Myocyte (in vitro differentiated cells): ENCODE measurements around the gene TTPAL. TPM values are rescaled to one million over a fixed set of nuclear protein-coding genes. Genes with fewer than 3 reads are reported as not detected.

Experiments
- DNase-seq: peaks from one replicate; pipeline ENCODE4 v3.0.0-alpha.2; 2012; ENCODE audit warnings: low read depth
- total RNA-seq: library from RNA; depleted of rRNA; stranded (reverse); fragments of >200 nt; gene quantifications from 2 replicates; pipeline ENCODE4 v1.2.3, GENCODE V29; 2014

Gene TTPAL
- total RNA-seq, 1 donor from 2014 or later, result 4.8 TPM

DNA sequence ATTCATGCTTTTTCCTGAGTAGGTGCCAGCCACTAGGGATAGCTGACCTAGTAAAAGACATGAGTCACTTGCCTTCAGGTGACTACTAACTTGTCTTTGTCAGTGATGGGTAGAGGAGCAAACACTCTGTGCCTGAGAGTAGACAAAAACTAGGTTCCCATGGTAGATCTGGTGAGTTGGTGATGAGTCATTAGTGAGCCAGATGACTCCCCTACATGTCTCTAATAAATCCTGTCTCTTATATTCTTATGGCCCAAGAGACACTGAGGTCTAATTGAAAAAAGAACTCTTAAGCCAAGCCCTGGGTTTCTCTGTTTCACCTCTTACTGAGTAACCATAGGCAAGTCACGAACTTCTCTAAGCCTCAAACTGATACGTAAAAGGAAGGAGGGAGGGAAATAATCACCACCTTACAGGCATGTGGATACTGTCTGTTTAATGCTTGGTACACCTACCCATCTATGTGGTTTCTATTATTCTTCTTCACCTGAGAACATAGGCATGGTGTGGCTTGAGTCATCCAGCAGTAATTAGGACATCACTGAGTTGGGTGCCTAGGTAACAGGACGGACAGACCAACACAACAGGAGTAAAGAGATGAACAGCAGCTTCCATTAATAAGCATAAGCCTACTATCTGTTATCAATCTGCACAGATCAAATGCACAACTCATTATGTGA is 20.3 kb downstream of the TTPAL start:
- DNase-seq, result peak; percentile 71

DNA sequence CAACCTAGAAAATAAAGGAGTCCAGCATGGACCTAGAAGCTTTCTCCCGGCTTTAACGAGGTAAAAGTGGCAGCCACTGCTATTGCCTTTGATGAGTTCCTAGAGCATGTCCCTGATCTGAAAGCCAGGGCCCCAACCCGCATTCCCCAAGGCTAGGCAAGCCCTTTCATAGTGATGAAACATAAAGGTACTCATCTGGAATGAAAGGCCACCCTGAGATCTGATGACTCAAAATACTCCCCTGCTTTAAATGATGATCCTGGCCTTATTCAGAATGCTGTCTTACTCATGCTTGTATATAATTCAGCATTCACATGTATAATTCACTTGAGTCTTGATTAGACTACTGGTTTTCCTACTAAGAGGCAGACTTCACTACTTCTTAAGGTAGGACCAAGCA is 21.3 kb downstream of the TTPAL start:
- no peak for DNase-seq

DNA sequence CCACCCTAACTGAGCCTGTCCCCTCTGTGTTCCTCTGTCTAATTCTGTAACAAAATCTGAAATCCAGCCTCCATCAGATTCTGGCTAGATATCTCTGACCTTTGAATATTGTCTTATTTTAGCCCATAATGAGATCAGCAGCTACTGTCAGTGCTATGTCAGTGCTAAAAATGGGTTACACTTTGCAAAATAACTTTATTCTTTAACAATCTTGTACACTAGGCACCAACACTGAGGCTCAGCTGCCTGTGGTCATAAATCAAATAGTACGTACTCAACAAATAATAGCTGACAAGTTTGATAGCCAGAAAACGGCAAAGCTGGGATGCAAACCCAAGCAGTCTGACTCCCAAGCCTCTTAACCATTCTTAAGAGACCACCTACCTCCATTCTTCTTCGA is 22.1 kb downstream of the TTPAL start:
- DNase-seq, result peak; percentile 55

DNA sequence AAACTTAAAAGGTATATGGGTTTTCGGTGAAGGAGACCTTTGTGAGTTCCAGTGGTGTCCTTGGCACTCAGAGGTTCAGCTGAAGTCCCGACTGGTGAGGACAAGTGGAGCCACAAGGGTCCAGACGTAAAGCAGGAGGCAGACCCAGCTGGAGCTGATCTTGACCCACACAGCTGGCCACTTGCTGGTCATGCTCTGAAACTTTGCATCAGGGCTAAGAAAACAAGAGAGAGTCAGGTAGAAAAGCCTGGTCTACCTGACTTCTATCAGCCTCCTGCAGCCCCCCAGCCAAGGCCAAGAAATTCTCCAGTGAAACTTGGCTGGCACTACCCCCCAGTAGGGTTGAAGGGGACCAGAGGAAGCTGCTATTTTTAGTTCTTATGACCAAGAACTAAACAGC is 24.5 kb downstream of the TTPAL start:
- DNase-seq, result no peak

DNA sequence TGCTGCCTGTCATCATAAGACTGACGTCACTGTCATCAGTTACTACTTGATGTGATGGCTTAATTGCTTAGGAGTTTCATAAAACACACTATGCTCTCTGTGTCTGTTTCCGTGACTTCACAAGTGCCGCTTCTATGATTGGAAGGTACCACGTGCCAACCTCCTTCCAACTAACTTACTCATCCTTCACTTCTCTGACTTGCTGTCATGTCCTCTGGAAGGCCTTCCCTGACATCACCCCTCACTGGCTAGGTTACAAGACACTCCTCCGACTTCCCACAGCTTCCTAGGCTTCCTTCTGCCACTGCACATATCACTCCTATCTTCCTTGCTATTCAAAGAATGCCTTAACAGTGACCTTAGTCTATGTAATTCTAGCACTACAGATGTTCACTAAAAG is 25.8 kb downstream of the TTPAL start:
- no peak for DNase-seq

DNA sequence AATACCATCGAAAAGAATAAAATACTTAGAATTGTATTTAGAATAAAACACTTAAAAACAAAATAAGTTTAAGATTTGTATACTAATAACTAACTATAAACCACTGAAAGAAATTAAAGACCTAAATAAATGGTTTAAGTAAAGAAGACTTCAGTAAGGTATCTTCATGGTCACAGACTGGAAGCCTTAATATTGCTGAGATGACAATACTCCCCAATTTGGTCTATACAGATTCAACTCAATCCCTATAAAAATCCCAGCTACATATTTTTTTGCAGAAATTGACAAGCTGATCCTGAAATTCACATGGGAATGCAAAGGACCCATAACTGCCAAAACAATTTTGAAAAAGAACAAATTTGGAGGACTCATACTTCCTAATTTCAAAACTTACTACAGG is 27.3 kb downstream of the TTPAL start:
- no peak for DNase-seq

DNA sequence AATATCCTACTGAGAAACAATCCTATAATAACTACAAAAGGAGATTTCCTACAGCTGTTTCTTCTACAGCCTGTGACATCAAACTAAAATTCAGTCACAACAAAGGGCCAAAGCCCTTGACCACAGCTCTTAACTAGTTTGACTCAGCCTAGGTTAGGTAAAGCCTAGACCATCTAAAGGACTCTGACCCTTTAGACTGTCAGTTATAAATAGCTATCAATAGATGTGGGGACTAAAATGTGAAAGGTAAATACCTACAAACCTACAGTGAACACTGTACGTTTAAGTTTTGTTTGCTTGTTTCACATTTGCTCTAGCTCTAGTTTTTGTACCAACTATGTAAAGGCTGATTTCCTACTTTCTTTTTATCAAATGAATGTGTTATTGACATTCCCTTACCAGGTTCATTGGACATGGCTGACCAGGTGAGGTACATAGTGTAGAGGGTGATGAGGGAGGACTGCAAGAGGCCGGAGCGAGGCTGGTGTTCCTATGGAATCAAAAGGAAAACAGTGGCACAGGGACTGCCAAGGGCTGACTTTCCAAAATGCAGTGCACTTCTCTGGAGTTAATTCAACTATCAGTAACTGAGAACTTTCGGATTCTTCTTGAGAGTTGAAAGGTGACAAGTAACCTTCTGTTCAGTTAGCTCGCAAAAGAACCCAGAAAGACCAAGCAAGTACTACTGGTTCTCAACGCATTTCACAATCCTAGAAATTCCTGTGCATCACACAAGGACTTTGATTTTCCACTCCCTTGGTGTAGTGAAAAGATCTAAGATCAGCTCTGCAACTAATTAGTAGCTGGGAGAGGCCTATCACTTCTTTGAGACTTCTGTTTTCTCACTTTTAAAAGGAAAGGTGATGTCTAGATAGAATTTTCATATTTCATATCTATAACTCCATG is 29.0 kb downstream of the TTPAL start:
- DNase-seq, result no peak

DNA sequence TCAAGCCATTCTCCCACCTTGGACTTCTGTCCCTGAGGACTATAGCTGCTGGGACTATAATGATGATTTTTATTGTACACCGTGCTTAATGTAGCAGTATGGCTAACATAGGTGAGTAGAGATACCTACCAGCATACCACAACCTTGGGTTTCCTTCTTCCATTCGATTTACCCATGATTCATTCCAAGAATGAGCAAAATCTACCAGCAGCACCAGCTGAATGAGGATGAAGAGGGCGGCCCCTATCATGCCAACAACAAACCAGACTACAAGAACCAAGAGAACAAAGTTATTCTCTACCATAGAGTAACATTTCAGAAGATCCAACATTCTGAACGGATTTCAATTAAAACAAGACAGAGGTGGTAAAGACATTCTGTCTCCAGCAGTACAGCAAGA is 34.1 kb downstream of the TTPAL start:
- DNase-seq, result no peak

DNA sequence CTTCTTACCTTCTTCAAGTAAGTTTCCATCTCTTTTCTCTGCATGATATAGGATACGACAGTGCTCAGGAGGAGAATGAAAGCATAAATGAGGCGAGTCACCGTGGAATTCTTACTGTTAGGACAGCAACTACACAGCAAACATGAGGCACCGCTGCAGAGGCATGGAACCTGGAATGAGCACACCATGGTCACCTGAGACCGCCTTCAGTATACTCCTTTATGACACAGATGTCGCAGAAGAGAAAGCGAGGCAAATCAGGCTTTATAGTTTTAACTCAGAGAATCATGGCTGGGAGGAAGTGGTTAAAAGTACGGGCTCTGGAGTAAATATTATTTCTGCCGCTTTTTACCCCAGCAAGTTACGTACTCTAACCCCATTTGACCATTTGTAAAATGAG is 38.2 kb downstream of the TTPAL start:
- no peak for DNase-seq

DNA sequence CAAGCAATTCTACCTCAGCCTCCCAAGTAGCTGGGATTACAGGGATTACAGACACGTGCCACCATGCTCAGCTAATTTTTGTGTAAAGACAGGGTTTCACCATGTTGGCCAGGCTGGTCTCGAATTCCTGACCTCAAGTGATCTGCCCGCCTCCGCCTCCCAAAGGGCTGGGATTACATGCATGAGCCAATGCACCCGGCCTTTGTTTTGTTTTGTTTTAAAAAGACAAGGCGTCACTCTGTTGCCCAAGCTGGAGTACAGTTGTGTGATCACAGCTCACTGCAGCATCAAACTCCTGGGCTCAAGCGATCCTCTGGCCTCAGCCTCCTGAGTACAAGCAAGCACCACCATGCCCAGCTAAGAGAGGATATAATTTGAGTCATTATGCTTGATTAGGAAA is 40.8 kb downstream of the TTPAL start:
- no peak for DNase-seq

DNA sequence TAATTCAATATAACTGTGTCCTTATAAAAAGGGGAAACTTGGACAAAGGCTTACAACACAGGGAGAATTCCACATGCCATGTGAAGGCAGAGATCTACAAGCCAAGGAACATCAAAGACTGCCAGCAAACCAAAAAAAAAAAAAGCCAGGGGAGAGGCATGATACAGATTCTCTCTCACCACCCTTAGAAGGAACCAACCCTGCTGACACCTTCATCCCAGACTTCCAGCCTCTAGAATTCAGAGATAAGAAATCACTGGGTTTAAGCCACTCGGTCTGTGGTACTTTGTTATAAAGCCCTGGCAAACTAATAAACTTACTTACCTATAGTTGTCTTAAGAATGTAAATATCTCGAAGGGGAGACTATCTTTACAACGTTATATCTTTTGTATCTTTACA is 41.8 kb downstream of the TTPAL start:
- DNase-seq, result no peak

DNA sequence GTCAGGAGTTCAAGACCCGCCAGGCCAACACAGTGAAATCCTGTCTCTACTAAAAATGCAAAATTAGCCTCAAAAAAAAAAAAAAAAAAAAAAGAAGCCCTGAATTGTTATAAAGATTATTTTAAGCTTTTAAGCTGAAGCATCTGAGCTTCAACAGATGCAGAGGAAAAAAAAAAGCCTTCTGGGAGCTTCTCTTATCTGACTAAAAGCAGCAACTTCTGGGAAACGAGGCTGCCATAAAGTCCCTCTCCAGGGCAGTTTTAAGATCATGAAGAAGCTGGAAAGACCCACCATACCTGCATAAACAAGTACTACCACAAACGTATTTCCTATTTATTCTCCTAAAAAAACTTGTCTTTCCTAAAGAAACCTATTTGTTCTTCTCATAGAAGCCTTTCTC is 42.6 kb downstream of the TTPAL start:
- DNase-seq, result no peak

DNA sequence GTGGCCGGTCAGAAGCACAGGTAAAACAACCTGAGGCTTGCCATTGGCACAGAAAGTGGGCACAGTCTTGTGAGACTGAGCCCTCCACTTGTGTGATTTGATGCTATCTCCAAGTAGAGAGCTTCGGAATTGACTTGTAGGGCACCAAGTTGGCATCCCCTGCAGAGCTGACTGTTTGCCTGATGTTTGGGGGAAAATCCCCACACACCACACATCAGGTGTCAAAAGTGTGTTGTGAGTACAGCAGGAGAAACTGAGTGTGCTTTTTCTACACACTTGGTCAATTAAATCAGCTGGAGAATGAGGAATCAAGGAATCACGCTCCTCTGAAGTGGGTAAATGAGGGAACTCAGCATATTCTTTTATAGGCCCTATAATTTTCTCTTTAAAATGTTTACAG is 45.2 kb downstream of the TTPAL start:
- DNase-seq, result no peak

DNA sequence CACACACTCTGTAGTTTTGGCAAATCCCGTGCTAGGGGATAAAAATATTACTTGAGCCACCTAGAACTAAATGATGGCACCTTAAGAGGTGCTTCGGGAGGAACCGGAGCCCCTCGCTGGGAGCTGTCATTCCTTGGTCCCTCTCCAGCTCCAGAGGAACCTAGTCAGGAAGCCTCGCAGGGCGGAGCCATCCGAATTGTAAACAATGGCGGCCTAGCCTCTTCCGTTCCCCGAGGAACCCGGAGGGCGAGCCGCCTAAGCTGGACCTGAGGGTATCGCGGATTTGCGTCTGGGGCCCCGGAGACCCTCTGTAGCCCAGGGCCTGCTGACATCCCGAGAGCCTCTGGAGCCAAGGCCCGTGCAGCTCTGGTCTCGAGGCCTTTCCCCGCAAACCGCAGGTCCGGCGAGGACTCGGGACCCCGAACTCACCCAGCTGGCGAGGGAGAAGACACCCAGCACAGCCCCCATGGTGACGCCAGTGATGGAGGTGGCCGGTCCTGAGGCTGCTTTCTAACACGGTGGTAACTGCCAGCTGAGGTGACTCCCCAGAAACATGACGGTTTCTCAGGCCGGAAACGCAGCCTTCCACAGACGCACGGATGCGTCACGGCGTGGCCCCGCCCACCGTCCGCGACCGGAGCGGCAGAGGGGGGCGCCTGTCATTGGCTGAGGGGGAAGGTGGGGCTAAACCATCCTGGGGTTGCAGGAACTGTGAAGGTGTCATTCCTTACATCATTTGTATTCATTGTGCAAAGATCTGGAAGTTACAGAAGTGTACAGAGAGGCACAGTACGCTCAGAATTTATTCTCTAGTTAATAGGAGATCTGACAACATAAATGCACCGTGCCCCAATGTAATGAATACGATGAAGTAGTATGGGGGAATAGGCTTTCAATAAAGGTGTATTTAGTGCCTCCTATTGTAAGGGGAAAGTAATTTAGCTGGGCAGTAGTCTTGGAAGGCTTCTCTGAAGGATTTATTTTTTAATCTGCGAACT is 46.1 kb downstream of the TTPAL start, which contains the start of gene SERINC3:
SERINC3 (minus strand) TSS at position 587 of the 998 bp plus-strand sequence; CDS start at position 468, 119 bp downstream.
- peak; percentile 90 for DNase-seq

DNA sequence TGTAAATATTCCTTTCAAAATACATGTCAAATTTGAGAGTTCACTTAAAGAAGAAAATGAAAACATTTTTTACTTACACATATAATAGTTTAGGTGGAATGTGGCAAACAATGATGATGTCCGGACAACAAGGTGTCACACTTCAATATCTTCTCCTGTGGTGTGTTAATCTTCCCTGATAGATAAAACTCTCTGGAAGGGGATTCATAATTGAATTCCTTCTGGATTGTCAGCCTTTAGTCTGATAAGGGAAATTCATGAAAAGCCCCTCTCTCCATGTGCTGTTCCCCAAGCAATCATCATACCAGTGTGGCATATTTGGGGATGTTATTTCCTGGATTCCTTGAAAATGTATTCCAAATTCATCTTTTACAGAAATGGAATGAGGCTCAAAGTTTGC is 47.2 kb downstream of the TTPAL start:
- DNase-seq, result no peak

DNA sequence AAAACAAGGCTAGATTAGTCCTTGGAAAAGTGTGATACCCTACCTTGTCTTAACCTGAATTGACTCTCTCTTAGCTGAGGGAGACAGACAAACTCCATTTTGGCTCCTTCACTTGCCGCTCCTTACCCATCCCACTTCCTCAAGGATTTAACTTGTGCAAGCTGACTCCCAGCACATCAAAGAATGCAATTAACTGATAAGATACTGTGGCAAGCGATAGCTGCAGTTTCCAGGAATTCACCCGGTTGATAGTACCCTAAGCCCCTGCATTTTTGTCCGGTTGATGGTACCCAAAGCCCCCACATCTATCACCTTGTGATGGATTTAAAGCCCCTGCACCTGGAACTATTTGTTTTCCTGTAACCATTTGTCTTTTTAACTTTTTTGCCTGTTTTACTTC is 48.1 kb downstream of the TTPAL start:
- no peak for DNase-seq

DNA sequence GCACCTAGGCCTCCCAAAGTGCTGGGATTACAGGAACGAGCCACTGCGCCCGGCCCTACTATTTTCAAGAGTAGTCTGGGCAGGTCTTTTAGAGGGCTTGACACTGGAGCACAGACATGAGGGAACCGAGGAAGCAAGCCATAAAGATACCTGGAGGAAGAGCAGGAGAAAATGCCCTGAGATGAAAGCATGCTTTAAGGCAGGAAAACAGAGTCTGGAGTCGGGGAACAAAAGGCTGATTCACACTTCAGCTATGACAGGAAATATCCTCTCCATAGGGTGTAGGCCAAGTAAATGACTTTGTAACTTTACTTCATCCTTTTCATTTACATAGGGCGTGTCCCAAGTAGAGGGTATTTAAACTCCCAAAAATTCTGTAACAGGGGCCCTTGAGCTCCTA is 50.5 kb downstream of the TTPAL start:
- DNase-seq, result no peak

DNA sequence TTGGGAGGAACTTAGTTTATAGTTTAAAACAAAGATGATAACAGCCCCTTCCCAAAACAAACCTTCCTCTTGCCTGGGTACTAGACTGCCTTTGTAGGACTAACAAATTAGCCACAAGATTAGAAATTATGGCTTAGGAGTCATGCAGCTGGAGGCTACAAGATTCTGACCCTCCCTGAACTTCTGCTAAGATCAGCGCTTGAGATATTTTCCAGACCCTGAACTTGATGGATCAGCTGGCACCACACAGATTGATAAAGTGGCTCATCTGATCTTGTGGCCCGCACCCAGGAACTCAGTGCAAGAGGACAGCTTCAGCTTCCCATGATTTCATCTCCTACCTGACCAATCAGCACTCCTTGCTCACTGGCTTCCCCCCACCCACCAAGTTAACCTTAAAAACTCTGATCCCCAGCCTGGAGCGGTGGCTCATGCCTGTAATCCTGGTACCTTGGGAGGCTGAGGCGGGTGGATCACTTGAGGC is 52.1 kb downstream of the TTPAL start:
- DNase-seq, result no peak

DNA sequence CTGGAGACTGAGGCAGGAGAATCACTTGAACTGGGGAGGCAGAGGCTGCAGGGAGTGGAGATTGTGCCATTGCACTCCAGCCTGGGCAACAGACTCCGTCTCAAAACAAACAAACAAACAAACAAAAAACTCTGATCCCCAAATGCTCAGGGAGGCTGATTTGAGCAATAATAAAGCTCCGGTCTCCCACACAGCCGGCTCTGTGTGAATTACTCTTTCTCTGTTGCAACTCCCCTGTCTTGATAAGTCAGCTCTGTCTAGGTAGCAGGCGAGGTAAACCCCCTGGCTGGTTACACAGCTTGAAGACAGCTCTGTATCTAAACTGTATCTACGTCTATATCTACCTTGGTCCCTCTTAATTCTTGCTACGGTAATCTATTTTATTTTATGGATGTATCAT is 52.6 kb downstream of the TTPAL start:
- DNase-seq, result no peak

DNA sequence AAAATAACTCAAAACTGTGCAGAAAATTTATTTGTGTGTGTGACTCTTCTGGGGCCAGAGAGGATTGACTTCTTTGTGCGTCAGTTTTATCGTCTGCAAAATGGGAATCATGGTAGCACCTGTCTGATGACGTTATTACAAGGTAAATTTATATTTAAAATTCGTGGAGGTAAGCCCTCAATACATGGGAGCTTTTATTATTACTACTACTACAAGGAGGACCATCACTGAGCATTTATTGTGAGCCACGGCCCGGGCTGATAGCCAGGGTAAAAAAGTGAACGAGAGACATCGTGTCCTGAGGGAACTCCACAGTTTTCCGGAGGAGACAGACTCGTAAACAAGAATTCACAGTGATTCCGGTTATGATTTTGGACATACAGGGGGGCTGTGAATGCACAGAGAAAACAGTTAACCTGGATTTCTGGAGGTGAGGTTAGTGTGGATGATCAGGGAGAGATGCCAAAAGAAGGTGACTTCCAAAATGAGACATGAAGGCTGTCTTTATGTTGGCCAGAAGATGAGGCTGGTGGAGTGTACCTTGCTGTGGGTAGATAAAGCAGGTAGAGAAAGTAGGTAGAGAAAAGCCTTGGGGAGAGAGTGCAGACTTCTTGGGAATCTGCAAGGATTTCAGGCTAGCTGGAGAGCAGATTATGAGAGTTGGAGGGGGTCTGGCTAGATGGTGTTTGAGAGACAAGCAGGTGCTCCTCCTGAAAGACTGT is 56.7 kb downstream of the TTPAL start:
- DNase-seq, result no peak

DNA sequence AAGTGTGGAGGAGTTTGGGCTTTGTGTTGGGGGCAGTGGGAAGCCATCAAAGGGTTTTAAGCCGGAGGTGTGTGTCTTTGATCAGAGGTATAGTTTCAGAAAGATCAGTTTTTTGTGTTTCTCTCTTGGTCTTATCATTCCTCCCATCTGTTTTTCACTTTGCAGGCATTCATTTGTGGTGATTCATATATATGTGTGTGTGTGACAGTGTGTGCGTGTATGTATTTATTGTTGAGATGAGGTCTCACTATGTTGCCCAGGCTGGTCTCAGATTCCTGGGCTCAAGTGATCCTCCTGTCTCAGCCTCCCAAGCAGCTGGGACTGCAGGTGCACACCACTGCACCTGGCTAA is 57.3 kb downstream of the TTPAL start:
- DNase-seq, result no peak
